ENCODE measurements around the gene CCDC18. TPM values are rescaled to one million over a fixed set of nuclear protein-coding genes. Genes with fewer than 3 reads are reported as not detected.
"Not testable (repeated sequence)": the region's sequence is repeated elsewhere in the genome, so short reads cannot be mapped to it uniquely, and the experiment has no call there.

Gene CCDC18
- total and polyA plus RNA-seq, 4 experiments from 2014 or later, result 1.5 to 14.8 (median 7.4) TPM

DNA sequence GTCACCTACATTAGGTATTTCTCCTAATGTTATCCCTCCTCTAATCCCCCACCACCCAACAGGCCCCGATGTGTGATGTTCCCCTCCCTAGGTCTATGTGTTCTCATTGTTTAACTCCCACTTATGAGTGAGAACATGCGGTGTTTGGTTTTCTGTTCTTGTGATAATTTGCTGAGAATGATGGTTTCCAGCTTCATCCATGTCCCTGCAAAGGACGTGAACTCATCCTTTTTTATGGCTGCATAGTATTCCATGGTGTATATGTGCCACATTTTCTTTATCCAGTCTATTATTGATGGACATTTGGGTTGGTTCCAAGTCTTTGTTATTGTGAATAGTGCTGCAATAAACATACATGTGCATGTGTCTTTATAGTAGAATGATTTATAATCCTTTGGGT, 80.2 kb downstream of the CCDC18 start:
- DNase-seq; H3K27ac Mint-ChIP-seq; H3K27me3 Mint-ChIP-seq; H3K27ac ChIP-seq (ENCODE audit: low read depth, low read length); intact Hi-C loops (cut with micrococcal nuclease); H3K36me3 ChIP-seq (ENCODE audit: insufficient read depth, low read length); H3K9me3 ChIP-seq (ENCODE audit: control insufficient read depth in 1 of 2, low read length in 2 of 2); H3K4me1 ChIP-seq (ENCODE audit: insufficient read depth, low read length); CTCF ChIA-PET (ENCODE audit: partially characterized antibody); H3K4me3 Mint-ChIP-seq; POLR2A ChIA-PET (ENCODE audit: partially characterized antibody); H3K27me3 ChIP-seq (ENCODE audit: insufficient read depth, low read length); H3K4me1 Mint-ChIP-seq; H3K4me3 ChIP-seq (ENCODE audit: low read length in 2 of 2): not testable (repeated sequence)
- H3K9me3 Mint-ChIP-seq, result peaks cover 0 to 24% (median 16%) of the 10 kb centered on the region in 8 donors
- H3K36me3 Mint-ChIP-seq, result peaks cover 50 to 53% of the 10 kb centered on the region in 2 donors

DNA sequence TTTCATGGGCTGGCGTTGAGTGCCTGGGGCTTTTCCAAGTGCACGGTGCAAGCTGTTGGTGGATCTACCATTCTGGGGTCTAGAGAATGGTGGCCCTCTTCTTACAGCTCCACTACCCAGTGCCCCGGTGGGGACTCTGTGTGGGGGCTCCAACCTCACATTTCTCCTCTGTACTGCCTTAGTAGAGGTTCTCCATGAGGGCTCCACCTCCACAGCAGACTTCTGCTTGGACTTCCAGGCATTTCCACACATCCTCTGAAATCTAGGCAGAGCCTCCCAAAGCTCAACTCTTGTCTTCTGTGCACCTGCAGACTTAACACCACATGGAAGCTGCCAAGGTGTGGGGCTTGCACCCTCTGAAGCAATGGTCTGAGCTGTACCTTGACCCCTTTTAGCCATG, 82.1 kb downstream of the CCDC18 start:
- POLR2A ChIA-PET (ENCODE audit: partially characterized antibody), result no interaction called here
- Histone ChIP-seq H3K36me3 (ENCODE audit: insufficient read depth, low read length) (no peaks in the 10 kb centered on the region), H3K27ac (ENCODE audit: low read depth, low read length) (no peak overlapping the region), H3K27me3 (ENCODE audit: insufficient read depth, low read length) (no peaks in the 10 kb centered on the region), H3K9me3 (ENCODE audit: control insufficient read depth in 1 of 2, low read length in 2 of 2) (peaks cover 0 to 8% of the 10 kb centered on the region in 2 donors), H3K4me3 (ENCODE audit: low read length in 2 of 2) (no peak overlapping the region), H3K4me1 (ENCODE audit: insufficient read depth, low read length) (no peaks in the 10 kb centered on the region)
- peaks cover 56 to 65% of the 10 kb centered on the region in 2 donors for H3K36me3 Mint-ChIP-seq
- H3K27ac Mint-ChIP-seq, result no peak overlapping the region
- intact Hi-C loops (cut with micrococcal nuclease), result no loop called here
- H3K4me3 Mint-ChIP-seq, result no peak overlapping the region
- no peak for DNase-seq
- no peaks in the 10 kb centered on the region for H3K27me3 Mint-ChIP-seq
- H3K4me1 Mint-ChIP-seq, result peaks cover 0 to 2% (median 0%) of the 10 kb centered on the region in 4 donors
- CTCF ChIA-PET (ENCODE audit: partially characterized antibody), result interaction anchor here (0.8 kb wide), 1 partner anchor 42 kb away, joined by 4 read pairs; no protein-coding TSS in a partner anchor
- H3K9me3 Mint-ChIP-seq, result peaks cover 0 to 29% (median 18%) of the 10 kb centered on the region in 8 donors

DNA sequence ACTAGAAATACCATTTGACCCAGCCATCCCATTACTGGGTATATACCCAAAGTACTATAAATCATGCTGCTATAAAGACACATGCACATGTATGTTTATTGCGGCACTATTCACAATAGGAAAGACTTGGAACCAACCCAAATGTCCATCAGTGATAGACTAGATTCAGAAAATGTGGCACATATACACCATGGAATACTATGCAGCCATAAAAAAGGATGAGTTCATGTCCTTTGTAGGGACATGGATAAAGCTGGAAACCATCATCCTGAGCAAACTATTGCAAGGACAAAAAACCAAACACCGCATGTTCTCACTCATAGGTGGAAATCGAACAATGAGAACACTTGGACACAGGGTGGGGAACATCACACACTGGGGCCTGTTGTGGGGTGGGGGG, 88.4 kb downstream of the CCDC18 start:
- H3K4me3 Mint-ChIP-seq; intact Hi-C loops (cut with micrococcal nuclease): not testable (repeated sequence)

DNA sequence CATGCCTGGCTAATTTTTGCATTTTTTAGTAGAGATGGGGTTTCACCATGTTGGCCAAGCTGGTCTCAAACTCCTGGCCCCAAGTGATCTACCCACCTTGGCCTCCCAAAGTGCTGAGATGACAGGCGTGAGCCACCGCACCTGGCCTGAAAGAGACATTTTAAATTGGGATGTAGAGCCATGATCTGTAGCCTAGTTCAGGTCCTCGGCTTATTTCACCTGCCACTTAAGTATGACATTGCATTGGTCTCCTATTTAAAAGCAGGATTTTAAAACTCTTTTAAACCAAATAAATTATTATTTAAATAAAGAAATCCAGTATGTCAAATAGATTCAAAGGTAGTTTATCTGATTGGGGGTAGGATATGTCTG, 94.7 kb downstream of the CCDC18 start:
- POLR2A ChIA-PET (ENCODE audit: partially characterized antibody); H3K27ac ChIP-seq (ENCODE audit: low read depth, low read length): not testable (repeated sequence)

More for the DNA sequence above, 88.4 kb downstream of the CCDC18 start:
- H3K27ac Mint-ChIP-seq; H3K36me3 ChIP-seq (ENCODE audit: insufficient read depth, low read length); H3K27me3 ChIP-seq (ENCODE audit: insufficient read depth, low read length); H3K4me1 ChIP-seq (ENCODE audit: insufficient read depth, low read length); POLR2A ChIA-PET (ENCODE audit: partially characterized antibody); H3K9me3 Mint-ChIP-seq; H3K9me3 ChIP-seq (ENCODE audit: control insufficient read depth in 1 of 2, low read length in 2 of 2); H3K27ac ChIP-seq (ENCODE audit: low read depth, low read length); H3K27me3 Mint-ChIP-seq; DNase-seq; H3K4me3 ChIP-seq (ENCODE audit: low read length in 2 of 2); H3K4me1 Mint-ChIP-seq; CTCF ChIA-PET (ENCODE audit: partially characterized antibody): not testable (repeated sequence)
- H3K36me3 Mint-ChIP-seq, result peaks cover 41 to 49% of the 10 kb centered on the region in 2 donors

DNA sequence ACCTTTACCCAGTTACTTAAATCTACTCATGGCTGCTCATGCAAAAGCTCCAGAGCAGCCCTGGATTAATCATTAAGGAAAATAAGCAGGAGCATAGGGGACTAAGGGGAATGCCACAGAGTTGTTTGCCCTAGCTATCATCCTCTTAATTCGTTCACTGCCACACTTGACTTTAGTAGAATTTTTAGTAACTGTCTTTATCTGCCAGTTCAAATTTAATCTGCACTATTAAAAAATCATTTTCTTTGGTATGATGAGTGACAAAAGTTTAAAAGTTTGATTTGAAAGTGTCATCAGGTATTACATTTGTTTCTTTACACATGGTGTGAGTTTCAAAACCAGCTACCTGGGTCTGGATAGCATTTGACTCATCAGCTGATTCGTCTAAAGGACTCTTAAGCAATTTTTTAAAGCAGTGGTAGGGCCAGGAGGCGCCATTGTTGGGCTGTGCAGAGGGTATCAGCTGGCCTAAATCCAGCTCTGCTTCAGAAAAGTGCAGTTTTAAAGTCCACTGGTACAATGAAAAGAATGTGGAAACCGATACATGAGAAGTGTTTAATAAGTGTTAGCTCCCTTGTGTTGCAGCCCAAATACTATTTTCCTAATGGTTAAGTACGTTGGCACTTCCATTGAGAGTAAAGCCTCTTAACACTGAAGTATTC, 95.2 kb downstream of the CCDC18 start:
- Mint-ChIP-seq H3K27me3 (no peaks in the 10 kb centered on the region), H3K9me3 (peaks cover 0 to 10% (median 4%) of the 10 kb centered on the region in 8 donors), H3K36me3 (peaks cover 20 to 22% of the 10 kb centered on the region in 2 donors), H3K4me1 (peaks cover 0 to 4% (median 1%) of the 10 kb centered on the region in 4 donors), H3K27ac (peak overlapping the region in 1 of 7 donors; percentile 22), H3K4me3 (no peak overlapping the region)
- POLR2A ChIA-PET (ENCODE audit: partially characterized antibody), result no interaction called here
- no peaks in the 10 kb centered on the region for H3K36me3 ChIP-seq (ENCODE audit: insufficient read depth, low read length)
- no peaks in the 10 kb centered on the region for H3K4me1 ChIP-seq (ENCODE audit: insufficient read depth, low read length)
- peaks cover 0 to 3% of the 10 kb centered on the region in 2 donors for H3K9me3 ChIP-seq (ENCODE audit: control insufficient read depth in 1 of 2, low read length in 2 of 2)
- no peaks in the 10 kb centered on the region for H3K27me3 ChIP-seq (ENCODE audit: insufficient read depth, low read length)
- CTCF ChIA-PET (ENCODE audit: partially characterized antibody), result interaction anchor here (1.5 kb wide), 1 partner anchor 29 kb away, joined by 5 read pairs; no protein-coding TSS in a partner anchor
- intact Hi-C loops (cut with micrococcal nuclease), result no loop called here
- H3K4me3 ChIP-seq (ENCODE audit: low read length in 2 of 2), result no peak overlapping the region
- no peak overlapping the region for H3K27ac ChIP-seq (ENCODE audit: low read depth, low read length)
- no peak for DNase-seq

More for the DNA sequence above, 94.7 kb downstream of the CCDC18 start:
- peaks cover 15 to 17% of the 10 kb centered on the region in 2 donors for H3K36me3 Mint-ChIP-seq
- CTCF ChIA-PET (ENCODE audit: partially characterized antibody), result interaction anchor here (1.5 kb wide), 1 partner anchor 29 kb away, joined by 5 read pairs; no protein-coding TSS in a partner anchor
- H3K4me3 Mint-ChIP-seq; DNase-seq; intact Hi-C loops (cut with micrococcal nuclease); H3K4me1 Mint-ChIP-seq; H3K4me1 ChIP-seq (ENCODE audit: insufficient read depth, low read length); H3K4me3 ChIP-seq (ENCODE audit: low read length in 2 of 2); H3K36me3 ChIP-seq (ENCODE audit: insufficient read depth, low read length); H3K27ac Mint-ChIP-seq; H3K27me3 Mint-ChIP-seq; H3K9me3 Mint-ChIP-seq; H3K9me3 ChIP-seq (ENCODE audit: control insufficient read depth in 1 of 2, low read length in 2 of 2); H3K27me3 ChIP-seq (ENCODE audit: insufficient read depth, low read length): not testable (repeated sequence)

DNA sequence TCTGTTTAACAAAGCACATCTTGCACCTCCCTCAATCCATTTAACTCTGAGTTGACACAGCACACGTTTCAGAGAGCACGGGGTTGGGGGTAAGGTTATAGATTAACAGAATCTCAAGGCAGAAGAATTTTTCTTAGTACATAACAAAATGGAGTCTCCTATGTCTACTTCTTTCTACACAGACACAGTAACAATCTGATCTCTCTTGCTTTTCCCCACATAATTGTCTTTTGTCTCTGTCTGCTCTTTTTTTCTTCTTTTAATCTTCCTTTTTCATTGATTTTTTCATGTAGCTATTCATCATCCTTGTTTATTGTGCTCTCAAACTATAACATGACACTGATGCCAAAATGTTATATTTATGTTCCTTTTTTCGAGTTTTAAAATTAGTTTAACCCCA, 97.0 kb downstream of the CCDC18 start:
- H3K9me3 Mint-ChIP-seq; H3K4me3 ChIP-seq (ENCODE audit: low read length in 2 of 2); H3K36me3 ChIP-seq (ENCODE audit: insufficient read depth, low read length); H3K27me3 ChIP-seq (ENCODE audit: insufficient read depth, low read length); H3K27me3 Mint-ChIP-seq; DNase-seq; POLR2A ChIA-PET (ENCODE audit: partially characterized antibody); H3K4me1 Mint-ChIP-seq; H3K4me1 ChIP-seq (ENCODE audit: insufficient read depth, low read length); intact Hi-C loops (cut with micrococcal nuclease); H3K27ac Mint-ChIP-seq; H3K27ac ChIP-seq (ENCODE audit: low read depth, low read length); H3K9me3 ChIP-seq (ENCODE audit: control insufficient read depth in 1 of 2, low read length in 2 of 2); CTCF ChIA-PET (ENCODE audit: partially characterized antibody); H3K4me3 Mint-ChIP-seq: not testable (repeated sequence)
- peaks cover 27 to 32% of the 10 kb centered on the region in 2 donors for H3K36me3 Mint-ChIP-seq

DNA sequence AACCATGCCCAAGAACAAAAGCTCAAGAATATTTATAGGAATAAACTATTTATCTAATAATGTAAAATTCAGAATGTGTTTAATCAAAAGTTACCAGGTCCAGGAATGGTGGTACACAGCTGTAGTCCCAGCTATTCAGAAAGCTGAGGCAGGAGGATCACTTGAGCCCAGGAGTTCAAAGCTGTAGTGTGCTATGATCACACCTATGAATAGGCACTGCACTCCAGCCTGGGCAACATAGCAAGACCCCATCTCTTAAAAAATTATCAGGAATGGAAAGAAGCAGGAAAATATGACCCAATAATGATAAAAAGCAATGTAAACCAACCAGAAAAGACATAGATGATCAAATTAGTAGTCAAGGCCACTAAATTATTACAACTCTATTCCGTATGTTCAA, 103.0 kb downstream of the CCDC18 start:
- no peaks in the 10 kb centered on the region for H3K27me3 ChIP-seq (ENCODE audit: insufficient read depth, low read length)
- no peaks in the 10 kb centered on the region for H3K27me3 Mint-ChIP-seq
- H3K4me1 Mint-ChIP-seq, result no peaks in the 10 kb centered on the region
- intact Hi-C loops (cut with micrococcal nuclease), result no loop called here
- no peak overlapping the region for H3K4me3 ChIP-seq (ENCODE audit: low read length in 2 of 2)
- peaks cover 0 to 3% of the 10 kb centered on the region in 2 donors for H3K9me3 ChIP-seq (ENCODE audit: control insufficient read depth in 1 of 2, low read length in 2 of 2)
- POLR2A ChIA-PET (ENCODE audit: partially characterized antibody), result no interaction called here
- CTCF ChIA-PET (ENCODE audit: partially characterized antibody), result interaction anchor here (1.7 kb wide), 1 partner anchor 21 kb away, joined by 12 read pairs; no protein-coding TSS in a partner anchor
- DNase-seq, result no peak
- peaks cover 46 to 61% of the 10 kb centered on the region in 2 donors for H3K36me3 Mint-ChIP-seq
- no peaks in the 10 kb centered on the region for H3K36me3 ChIP-seq (ENCODE audit: insufficient read depth, low read length)
- peaks cover 0 to 10% (median 4%) of the 10 kb centered on the region in 8 donors for H3K9me3 Mint-ChIP-seq
- no peaks in the 10 kb centered on the region for H3K4me1 ChIP-seq (ENCODE audit: insufficient read depth, low read length)
- no peak overlapping the region for H3K4me3 Mint-ChIP-seq
- no peak overlapping the region for H3K27ac Mint-ChIP-seq
- no peak overlapping the region for H3K27ac ChIP-seq (ENCODE audit: low read depth, low read length)
